T-helper 1 cell treated with Interleukin-12 subunit alpha and Interleukin-12 subunit beta and Interleukin-4 antibody, amounts not matched to agents 30 μg/mL and 1 μg/mL, for 36 hours (primary cell): ENCODE measurements around the gene PLCH1.
A peak's percentile ranks its signal among the peaks of the same experiment; 100 is the strongest.

Experiments used
- H3K27ac Mint-ChIP-seq: one replicate; pipeline ENCODE4 v1.8.0; 2021; ENCODE audit warnings: mild to moderate bottlenecking, mixed read lengths
- H3K27me3 Mint-ChIP-seq: one replicate; pipeline ENCODE4 v1.8.0; 2021; ENCODE audit warnings: low read depth, mixed read lengths
- H3K36me3 Mint-ChIP-seq: one replicate; pipeline ENCODE4 v1.8.0; 2021; ENCODE audit warnings: low read depth, mixed read lengths
- H3K4me1 Mint-ChIP-seq: one replicate; pipeline ENCODE4 v1.8.0; 2021; ENCODE audit warnings: low read depth, mixed read lengths
- H3K4me3 Mint-ChIP-seq: one replicate; pipeline ENCODE4 v1.8.0; 2021; ENCODE audit warnings: mild to moderate bottlenecking, moderate library complexity, mixed read lengths
- H3K9me3 Mint-ChIP-seq: one replicate; pipeline ENCODE4 v1.8.0; 2021; ENCODE audit warnings: mixed read lengths

The PLCH1 gene, protein sequence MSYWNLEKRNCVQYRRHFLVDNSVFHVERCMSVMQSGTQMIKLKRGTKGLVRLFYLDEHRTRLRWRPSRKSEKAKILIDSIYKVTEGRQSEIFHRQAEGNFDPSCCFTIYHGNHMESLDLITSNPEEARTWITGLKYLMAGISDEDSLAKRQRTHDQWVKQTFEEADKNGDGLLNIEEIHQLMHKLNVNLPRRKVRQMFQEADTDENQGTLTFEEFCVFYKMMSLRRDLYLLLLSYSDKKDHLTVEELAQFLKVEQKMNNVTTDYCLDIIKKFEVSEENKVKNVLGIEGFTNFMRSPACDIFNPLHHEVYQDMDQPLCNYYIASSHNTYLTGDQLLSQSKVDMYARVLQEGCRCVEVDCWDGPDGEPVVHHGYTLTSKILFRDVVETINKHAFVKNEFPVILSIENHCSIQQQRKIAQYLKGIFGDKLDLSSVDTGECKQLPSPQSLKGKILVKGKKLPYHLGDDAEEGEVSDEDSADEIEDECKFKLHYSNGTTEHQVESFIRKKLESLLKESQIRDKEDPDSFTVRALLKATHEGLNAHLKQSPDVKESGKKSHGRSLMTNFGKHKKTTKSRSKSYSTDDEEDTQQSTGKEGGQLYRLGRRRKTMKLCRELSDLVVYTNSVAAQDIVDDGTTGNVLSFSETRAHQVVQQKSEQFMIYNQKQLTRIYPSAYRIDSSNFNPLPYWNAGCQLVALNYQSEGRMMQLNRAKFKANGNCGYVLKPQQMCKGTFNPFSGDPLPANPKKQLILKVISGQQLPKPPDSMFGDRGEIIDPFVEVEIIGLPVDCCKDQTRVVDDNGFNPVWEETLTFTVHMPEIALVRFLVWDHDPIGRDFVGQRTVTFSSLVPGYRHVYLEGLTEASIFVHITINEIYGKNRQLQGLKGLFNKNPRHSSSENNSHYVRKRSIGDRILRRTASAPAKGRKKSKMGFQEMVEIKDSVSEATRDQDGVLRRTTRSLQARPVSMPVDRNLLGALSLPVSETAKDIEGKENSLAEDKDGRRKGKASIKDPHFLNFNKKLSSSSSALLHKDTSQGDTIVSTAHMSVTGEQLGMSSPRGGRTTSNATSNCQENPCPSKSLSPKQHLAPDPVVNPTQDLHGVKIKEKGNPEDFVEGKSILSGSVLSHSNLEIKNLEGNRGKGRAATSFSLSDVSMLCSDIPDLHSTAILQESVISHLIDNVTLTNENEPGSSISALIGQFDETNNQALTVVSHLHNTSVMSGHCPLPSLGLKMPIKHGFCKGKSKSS (N-terminal part only)

GRCh38 chr3:155744626-155745324 lies at the start of gene PLCH1:
Gene PLCH1, minus strand, starts transcription at chr3:155745071. Its CDS starts 40,847 bp downstream, at chr3:155704224.
- Mint-ChIP-seq H3K4me1 (peaks cover 16% of the 10 kb centered on the region), H3K36me3 (no peaks in the 10 kb centered on the region), H3K27ac (no peak within 1 kb of the TSS), H3K27me3 (peaks cover 75% of the 10 kb centered on the region), H3K9me3 (no peaks in the 10 kb centered on the region), H3K4me3 (peak within 1 kb of the TSS; percentile 76)

- Mint-ChIP-seq H3K36me3 (peaks cover 5% of the 10 kb centered on the region), H3K27ac (no peak overlapping the region), H3K4me3 (no peak overlapping the region), H3K4me1 (no peaks in the 10 kb centered on the region), H3K9me3 (peaks cover 4% of the 10 kb centered on the region), H3K27me3 (no peaks in the 10 kb centered on the region)
Observed at GRCh38 chr3:155792532-155792931, 47.7 kb upstream of the PLCH1 start.

- no peak overlapping the region for H3K27ac Mint-ChIP-seq
- H3K4me3 Mint-ChIP-seq: no peak overlapping the region
- peaks cover 5% of the 10 kb centered on the region for H3K36me3 Mint-ChIP-seq
- H3K9me3 Mint-ChIP-seq: peaks cover 4% of the 10 kb centered on the region
- H3K27me3 Mint-ChIP-seq: no peaks in the 10 kb centered on the region
- H3K4me1 Mint-ChIP-seq: no peaks in the 10 kb centered on the region
Observed at GRCh38 chr3:155791190-155791589, 46.3 kb upstream of the PLCH1 start.

GRCh38 chr3:155790272-155790925 lies 45.5 kb upstream of the PLCH1 start:
- H3K4me3 Mint-ChIP-seq: no peak overlapping the region
- peaks cover 4% of the 10 kb centered on the region for H3K9me3 Mint-ChIP-seq
- no peak overlapping the region for H3K27ac Mint-ChIP-seq
- H3K27me3 Mint-ChIP-seq: no peaks in the 10 kb centered on the region
- peaks cover 5% of the 10 kb centered on the region for H3K36me3 Mint-ChIP-seq
- H3K4me1 Mint-ChIP-seq: peaks cover 2% of the 10 kb centered on the region

DNA sequence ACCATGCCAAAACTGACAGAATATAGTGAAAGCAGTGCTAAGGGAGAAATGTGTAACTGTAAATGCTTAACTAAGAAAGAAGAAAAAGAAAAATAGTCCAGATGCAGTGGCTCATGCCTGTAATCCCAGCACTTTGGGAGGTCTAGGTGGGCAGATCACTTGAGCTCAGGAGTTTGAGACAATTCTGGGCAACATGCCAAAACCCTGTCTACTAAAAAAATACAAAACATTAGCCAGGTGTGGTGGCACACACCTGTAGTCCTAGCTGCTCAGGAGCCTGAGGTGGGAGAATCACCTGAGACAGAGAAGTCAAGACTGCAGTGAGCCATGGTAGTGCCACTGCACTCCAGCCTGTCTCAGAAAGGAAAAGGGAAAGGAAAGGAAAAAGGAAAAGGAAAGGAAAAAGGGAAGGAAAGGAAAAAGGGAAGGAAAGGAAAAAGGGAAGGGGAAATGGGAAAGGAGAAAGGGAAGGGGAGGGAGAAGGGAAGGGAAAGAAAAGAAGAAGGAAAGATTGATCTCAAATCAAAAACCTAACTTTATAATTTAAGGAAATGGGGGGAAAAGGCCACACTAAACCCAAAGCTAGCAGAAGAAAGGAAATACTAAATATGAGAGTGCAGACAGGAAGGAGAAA lies 40.9 kb upstream of the PLCH1 start:
- Mint-ChIP-seq H3K9me3 (peaks cover 6% of the 10 kb centered on the region), H3K36me3 (no peaks in the 10 kb centered on the region), H3K4me1 (peaks cover 2% of the 10 kb centered on the region), H3K27ac (no peak overlapping the region), H3K27me3 (no peaks in the 10 kb centered on the region), H3K4me3 (no peak overlapping the region)

DNA sequence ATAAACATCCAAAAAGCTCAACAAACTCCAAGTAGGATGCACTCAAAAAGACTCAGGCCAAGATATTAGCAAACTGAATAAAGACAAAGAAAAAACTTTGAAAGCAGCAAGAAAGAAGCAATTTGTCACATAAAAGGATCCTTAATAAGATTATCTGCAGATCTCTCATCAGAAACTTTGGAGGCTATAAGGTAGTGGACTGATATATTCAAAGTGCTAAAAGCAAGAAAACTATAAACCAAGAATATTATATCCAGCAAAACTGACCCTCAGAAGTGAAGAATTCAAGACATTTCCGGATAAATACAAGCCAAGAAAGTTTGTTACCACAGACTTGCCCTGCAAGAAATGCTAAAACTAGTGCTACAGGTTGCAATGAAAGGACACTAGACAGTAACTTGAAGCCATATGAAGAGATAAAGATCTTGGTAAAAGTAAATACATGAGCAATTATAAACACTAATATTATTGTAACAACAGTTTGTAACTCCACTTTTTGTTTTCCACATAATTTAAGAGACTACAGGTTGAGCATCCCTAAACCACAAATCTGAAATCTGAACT lies 37.6 kb upstream of the PLCH1 start:
- Mint-ChIP-seq H3K4me3 (no peak overlapping the region), H3K4me1 (peaks cover 2% of the 10 kb centered on the region), H3K36me3 (no peaks in the 10 kb centered on the region), H3K27ac (no peak overlapping the region), H3K27me3 (no peaks in the 10 kb centered on the region), H3K9me3 (peaks cover 6% of the 10 kb centered on the region)

- H3K27ac Mint-ChIP-seq: no peak overlapping the region
- H3K4me3 Mint-ChIP-seq: no peak overlapping the region
- no peaks in the 10 kb centered on the region for H3K27me3 Mint-ChIP-seq
- peaks cover 6% of the 10 kb centered on the region for H3K9me3 Mint-ChIP-seq
- H3K36me3 Mint-ChIP-seq: no peaks in the 10 kb centered on the region
- no peaks in the 10 kb centered on the region for H3K4me1 Mint-ChIP-seq
Observed at GRCh38 chr3:155780291-155780690, 35.4 kb upstream of the PLCH1 start.

DNA sequence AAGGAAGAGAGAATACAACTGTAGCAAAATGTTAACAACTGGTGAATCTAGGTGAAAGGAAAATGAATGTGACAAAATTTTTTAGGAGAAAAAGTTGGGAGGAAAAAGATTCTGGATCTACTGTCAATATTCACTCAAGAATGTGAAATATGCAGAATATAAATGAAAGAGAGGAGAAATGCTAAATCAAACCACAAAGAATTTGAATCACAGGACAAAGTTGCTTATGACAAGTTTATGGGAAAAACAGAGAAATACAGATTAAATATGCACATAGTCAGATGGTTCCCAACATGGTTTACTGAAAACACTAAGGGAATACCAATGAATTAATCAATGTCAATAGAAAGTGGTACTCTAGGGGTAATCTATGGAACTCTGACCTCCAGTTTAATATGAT lies 33.6 kb upstream of the PLCH1 start:
- H3K36me3 Mint-ChIP-seq: no peaks in the 10 kb centered on the region

DNA sequence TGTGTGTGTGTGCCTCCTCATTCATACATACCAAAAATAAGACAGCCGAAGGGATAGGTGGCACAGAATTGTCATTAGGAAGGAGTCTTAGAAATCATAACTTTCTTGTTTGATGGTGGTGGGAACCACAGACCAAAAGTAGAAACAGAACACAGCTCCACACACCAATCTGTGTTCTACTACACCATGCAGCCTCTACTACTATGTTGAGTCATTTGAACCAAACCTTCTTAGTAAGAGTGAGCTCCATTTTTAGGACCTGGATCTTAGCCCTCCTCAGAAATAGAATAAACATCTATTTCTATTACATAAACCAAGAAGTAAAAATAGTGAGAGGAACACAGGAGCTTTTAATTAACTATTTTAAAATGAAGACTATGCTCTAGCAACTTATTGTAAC lies 27.9 kb upstream of the PLCH1 start:
- peaks cover 8% of the 10 kb centered on the region for H3K9me3 Mint-ChIP-seq
- no peaks in the 10 kb centered on the region for H3K27me3 Mint-ChIP-seq
- H3K27ac Mint-ChIP-seq: no peak overlapping the region
- H3K4me1 Mint-ChIP-seq: no peaks in the 10 kb centered on the region
- no peaks in the 10 kb centered on the region for H3K36me3 Mint-ChIP-seq
- no peak overlapping the region for H3K4me3 Mint-ChIP-seq

More for the DNA sequence above, 33.6 kb upstream of the PLCH1 start:
- Mint-ChIP-seq H3K27me3 (no peaks in the 10 kb centered on the region), H3K4me1 (no peaks in the 10 kb centered on the region), H3K9me3 (peaks cover 6% of the 10 kb centered on the region), H3K4me3 (no peak overlapping the region), H3K27ac (no peak overlapping the region)

DNA sequence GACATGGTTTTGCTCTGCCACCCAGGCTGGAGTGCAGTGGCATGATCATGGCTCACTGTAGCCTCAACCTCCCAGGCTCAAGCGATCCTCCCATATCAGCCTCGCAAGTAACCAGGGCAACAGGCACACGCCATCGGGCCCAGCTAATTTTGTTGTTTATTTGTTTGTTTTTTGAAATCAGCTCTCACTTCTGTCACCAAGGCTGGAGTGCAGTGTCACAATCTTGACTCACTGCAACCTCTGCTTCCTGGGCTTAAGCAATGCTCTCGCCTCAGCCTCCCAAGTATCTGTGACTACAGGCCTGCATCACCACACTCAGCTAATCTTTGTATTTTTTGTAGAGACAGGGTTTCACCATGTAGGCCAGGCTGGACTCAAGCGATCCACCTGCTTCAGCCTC lies 26.3 kb upstream of the PLCH1 start:
- Mint-ChIP-seq H3K27me3 (no peaks in the 10 kb centered on the region), H3K27ac (no peak overlapping the region), H3K4me3 (no peak overlapping the region), H3K36me3 (no peaks in the 10 kb centered on the region), H3K4me1 (no peaks in the 10 kb centered on the region), H3K9me3 (peaks cover 8% of the 10 kb centered on the region)

GRCh38 chr3:155766206-155766605 lies 21.3 kb upstream of the PLCH1 start:
- Mint-ChIP-seq H3K9me3 (peaks cover 8% of the 10 kb centered on the region), H3K36me3 (peaks cover 5% of the 10 kb centered on the region)

GRCh38 chr3:155763870-155764463 lies 19.1 kb upstream of the PLCH1 start:
- no peak overlapping the region for H3K4me3 Mint-ChIP-seq
- peaks cover 5% of the 10 kb centered on the region for H3K36me3 Mint-ChIP-seq
- no peaks in the 10 kb centered on the region for H3K4me1 Mint-ChIP-seq
- no peaks in the 10 kb centered on the region for H3K27me3 Mint-ChIP-seq
- no peaks in the 10 kb centered on the region for H3K9me3 Mint-ChIP-seq
- no peak overlapping the region for H3K27ac Mint-ChIP-seq

More at GRCh38 chr3:155766206-155766605, 21.3 kb upstream of the PLCH1 start:
- Mint-ChIP-seq H3K4me3 (no peak overlapping the region), H3K27ac (no peak overlapping the region), H3K27me3 (no peaks in the 10 kb centered on the region), H3K4me1 (no peaks in the 10 kb centered on the region)

DNA sequence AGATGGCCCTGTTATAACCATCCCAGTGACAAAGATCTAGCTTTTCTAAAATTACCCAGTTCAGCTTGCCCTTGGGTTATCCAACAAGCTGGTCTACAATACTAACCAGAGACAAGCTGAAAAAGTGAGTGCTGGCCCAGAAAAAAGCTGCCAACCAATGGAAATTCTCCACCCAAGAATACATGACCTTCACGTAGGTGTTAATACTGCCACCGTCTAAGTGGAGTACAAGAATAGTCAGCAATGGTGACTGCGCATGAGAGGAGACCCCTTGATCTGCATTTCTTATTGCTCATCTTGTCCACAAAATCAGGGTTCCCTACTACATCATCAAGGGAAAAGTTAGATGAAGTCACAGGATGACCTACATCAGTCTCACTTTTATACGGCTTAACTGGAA lies 15.8 kb upstream of the PLCH1 start:
- Mint-ChIP-seq H3K9me3 (no peaks in the 10 kb centered on the region), H3K4me3 (no peak overlapping the region), H3K27ac (no peak overlapping the region), H3K27me3 (no peaks in the 10 kb centered on the region), H3K36me3 (peaks cover 5% of the 10 kb centered on the region), H3K4me1 (no peaks in the 10 kb centered on the region)
